ENCODE results near the gene NGFR.

The NGFR gene

DNA sequence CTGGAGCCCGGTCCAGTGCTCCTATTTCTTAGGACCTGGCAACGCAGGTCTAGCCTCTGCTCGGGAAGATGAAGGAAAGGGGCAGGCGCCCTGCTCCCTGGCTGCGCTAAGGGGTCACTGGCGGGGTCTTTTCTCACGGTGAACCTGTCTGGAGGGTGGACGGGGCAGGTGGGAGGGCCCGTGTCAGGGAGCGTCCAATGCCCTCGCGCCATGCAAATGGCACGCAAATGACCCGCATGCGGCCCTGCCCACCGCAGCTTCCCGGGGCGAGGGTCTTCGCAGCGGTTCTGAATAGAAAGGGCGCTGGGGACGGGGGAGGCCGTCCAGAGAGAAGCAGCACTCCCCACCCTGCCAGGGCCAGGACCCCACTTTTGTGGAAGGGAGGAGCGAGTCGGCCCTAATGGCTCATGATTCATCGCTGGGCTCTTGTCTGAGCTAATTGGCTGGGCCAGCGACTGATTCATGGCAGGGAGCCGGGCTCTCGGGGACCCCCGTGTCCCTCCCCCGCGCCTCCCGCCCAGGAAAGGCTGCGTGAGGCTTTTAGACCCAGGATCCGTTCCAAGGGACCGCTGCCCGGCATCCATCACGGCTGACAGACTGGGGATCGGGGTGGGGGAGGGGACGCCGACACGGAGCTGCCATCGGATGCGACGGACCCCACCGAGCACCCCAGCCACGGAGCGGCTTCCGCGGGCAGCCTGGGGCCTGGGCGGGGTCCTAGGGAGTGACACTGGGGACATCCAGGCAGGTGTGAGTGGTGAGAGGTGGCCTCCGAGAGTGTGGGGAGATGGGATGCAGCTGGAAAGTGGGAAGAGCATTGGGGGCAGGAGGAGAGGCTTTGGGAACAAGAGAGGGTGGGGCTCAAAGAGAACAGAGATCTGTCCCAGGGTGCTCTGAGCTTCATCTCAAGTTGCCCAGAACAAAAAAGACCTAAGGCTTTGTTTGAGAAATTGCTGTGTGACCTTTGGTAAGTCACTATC lies 25.0 kb upstream of the NGFR start:
- no peak for DNase-seq

DNA sequence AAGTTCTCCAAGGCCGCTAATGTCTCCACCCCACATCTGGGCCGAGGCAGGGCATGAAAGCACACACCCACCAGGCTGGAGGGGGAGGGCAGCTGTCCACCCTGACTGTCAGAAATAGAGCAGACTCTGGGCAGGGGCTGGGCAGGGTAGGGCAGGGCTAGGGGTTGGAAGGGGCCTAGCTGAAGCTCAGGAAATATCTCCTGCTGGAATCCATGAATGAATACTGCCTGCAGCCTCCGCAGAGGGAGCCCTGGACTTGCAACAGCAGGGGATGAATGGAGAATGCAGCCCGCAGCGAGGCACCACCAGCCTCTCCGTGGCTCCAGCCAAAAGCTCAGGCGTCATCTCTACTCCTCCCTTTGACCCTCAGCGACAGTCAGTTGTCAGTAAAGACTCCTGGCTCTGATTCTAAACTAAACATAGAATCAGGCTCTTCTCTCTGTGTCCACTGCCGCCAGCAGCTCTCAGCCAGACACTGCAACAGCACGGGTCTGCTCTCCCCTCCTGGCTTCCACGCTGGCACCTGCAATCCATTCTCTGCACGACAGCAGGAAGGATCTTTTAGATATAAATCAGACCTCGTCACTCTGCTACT lies 23.9 kb upstream of the NGFR start:
- no peak for DNase-seq

- DNase-seq = no peak
Measured at GRCh38 chr17:49471769-49472168, 23.3 kb upstream of the NGFR start.

- DNase-seq = no peak
Measured at GRCh38 chr17:49472527-49472926, 22.6 kb upstream of the NGFR start.

- DNase-seq = no peak
Measured at GRCh38 chr17:49473900-49474751, 21.0 kb upstream of the NGFR start.

DNA sequence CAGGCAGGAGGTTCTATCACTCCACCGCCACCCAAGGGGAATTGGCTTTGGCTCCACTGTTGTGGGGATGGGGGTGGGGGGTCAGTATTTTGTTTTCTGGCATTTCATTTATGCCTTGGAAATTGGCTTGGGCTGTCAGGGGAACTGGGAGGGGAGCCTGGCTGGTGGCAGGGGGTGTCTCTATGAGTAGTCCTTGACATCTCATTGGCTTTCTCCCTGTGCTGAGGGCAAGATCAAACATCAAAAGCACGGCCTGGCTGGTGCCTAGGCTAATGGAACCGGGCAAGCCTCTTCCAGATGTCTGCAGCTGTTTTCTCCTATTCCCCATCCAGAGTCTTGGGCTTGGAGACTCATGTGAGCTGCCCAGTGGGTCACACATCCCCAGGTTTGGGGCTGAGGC lies 17.4 kb upstream of the NGFR start:
- no peak for DNase-seq

- DNase-seq = no peak
Measured at GRCh38 chr17:49480836-49481615, 14.1 kb upstream of the NGFR start.

DNA sequence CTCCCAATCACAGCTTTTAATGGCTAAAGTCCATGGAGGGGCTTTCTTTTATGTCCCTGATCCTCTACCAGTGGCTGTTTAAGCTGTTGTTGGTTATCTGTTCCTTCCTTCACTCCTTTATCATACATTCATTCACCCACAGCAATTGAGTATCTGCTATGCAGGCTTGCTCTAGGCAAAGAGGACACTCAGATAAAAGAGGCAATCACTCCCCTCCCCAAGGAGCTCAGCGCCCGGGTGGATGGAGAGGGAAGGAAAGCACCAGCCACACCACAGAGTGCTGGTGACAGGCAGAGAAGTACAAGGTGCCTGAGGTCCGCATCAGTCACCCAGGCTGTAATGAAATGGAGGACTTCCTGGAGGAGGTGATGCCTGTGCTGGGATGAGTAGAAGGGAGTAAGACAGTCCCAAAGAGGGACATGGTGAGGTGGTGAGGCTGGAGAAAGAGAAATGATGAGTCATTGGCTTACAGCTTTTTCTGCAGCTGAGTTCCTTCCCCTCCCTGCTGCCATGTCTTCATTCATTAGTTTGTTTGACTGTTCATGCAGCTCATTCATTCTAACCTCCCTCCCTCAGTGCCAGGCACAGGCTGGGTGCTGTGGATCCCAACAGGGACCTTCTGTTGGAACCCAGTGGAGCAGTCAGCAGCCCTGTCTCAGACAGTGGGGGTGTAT lies 12.8 kb upstream of the NGFR start:
- DNase-seq = no peak

DNA sequence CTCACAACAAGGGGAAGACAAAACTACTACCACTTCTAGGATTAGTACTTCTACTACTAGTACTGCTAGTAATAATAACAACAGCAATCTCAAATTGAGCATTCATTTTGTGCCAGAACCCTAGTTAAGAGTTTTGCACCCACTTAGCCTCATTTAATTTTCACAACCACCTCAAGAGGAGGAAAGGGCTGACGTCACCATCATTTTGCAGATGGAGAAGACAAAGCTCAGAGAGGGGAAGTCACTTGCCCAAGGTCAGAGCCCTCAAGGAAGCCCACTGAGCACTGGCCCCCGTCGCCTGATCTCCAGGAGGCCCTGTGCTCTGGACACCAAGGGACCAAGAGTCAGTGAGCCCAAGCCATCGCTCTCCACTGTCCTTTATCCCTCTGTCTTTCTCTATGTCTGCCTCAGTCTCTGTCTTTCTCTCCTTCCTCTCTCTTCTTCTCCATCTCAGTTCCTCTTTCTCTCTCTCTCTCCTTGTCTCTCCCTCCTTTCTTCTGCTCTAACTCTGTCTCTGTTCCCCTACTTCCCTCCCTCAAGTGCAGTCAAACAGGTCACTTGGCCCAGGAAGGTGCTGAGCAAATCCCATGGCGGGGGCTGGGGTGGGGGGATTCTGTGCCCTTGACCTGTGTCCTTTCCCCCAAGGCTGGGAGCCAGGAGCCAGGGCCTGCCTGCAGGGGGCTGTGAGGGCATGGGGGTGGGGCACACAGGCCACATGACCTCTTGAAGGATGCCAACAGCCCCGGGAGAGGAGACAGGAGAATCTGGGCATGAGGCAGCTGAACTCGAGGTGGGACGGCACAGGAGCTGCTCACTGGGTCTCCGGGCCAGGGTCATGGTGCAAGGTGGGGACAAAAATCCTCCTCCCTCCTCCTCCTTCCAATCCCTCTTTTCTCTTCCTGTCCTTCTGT lies 11.2 kb upstream of the NGFR start:
- no peak for DNase-seq

GRCh38 chr17:49484588-49484987 lies 10.5 kb upstream of the NGFR start:
- DNase-seq = no peak

DNA sequence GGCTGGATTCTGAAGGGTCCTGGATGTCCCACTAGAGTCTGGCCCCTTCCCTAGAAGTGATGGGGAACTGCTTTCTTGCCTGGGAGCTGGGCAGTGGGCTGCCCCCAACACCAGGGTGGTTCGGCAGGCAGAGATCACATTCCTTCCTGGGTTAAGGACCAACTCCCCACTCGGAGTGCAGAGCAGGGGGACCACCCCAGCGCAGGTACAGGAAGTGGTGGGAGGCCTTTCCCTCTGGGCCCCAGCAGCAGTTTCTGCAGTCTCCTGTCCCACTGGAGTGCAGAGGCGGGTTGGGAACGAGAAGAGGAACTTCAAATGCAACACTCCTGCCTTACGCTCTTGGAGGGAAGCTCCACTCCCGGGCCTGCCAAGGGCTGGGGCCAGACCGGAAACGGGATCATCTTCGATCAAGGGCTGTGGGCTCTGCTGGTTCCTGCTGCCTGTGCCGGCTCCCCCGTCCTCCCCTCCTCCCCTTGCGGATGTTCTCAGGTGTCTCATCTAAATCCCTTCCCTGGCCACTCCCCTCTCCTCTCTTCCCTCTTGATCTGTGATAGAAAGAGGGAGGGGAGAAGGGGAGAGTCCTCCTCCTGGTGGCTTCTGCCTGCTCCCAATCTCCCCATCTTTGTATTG lies 9.0 kb upstream of the NGFR start:
- no peak for DNase-seq

GRCh38 chr17:49487183-49487582 lies 7.9 kb upstream of the NGFR start:
- DNase-seq = no peak

GRCh38 chr17:49488612-49489011 lies 6.5 kb upstream of the NGFR start:
- DNase-seq = no peak

DNA sequence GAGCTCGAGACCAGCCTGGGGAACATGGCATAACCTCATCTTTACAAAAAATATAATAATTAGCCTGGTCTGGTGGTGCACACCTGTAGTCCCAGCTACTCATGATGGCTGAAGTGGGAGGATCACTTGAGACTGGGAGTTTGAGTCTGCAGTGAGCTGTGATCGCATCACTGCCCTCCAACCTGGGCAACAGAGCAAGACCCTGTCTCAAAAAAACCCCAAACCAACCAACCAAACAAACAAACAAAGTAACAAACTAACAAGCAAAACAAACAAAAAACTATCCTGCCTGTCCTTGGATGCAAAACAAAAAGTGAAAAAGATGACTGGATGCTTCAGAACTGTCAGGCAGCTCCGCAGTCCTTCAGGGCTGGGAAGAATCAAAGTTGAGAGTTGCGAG lies 5.7 kb upstream of the NGFR start:
- DNase-seq = no peak

DNA sequence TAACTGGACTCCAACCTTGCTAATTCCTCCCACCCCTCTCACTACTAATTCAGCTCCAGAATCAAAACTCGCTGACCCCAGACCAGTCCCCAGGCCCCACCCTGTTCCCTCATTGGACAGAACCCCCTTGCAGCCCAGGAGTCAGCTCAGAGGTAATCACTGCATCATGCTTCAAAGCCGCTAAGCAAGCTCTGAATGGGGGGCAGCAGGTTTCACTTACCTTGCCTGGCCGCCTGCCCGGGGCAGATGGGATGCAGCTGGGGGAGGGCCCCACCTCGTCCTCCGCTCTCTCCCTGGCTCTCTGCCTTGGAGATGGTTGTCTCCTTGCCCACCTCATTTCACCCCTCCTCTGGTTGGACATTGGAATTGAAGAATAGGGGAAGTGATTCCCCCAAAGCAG lies 4.8 kb upstream of the NGFR start:
- no peak for DNase-seq

- no peak for DNase-seq
Measured at GRCh38 chr17:49491192-49491769, 3.8 kb upstream of the NGFR start.

- no peak for DNase-seq
Measured at GRCh38 chr17:49494399-49494985, 601 bp upstream of the NGFR start.

- DNase-seq = no peak
Measured at GRCh38 chr17:49495842-49496182, 719 bp downstream of the NGFR start.

DNA sequence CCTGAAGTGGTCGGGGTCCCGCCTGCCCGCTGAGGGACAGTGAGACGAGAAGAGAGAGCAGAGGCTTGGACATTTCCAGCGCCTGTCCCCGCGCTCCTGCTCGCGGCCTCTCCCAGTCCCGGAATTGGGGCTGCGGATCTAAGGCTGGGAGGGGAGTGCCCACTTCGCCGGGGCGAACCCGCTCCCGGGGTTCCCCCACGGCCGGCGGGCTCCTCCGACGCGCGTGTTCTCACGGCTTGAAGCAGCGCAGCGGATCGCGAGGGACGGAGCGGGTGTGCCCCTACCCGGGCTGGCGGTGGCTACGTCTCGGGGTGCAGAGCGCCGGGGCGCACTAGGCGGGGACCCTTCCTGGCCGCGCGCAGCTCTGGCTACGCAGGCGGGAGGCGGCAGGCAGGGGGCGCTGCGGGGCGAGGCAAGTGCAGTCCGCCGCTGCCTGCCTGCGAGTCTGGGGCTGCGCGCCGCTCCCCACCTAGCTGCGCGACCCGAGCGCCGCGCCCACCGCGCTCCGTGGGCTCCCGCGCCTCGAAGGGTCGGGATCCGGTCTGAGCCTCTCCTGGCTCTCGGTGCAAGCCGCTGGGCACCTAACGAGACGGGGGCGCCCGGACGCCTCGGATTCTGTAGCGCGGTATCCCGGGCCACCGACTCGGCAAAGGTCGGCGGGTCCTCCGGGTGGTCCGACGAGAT lies 1.2 kb downstream of the NGFR start:
- peak; percentile 92 for DNase-seq
